Common myeloid progenitor, CD34-positive (primary cell): ENCODE results near the gene TMPRSS6.

Experiments
- CTCF ChIA-PET: fragments of 350-600 bp; sonication (Branson Sonifier 250); formaldehyde crosslinking; loops from one replicate; lab custom pipeline; 2021; ENCODE audit warnings: antibody characterized with exemption; lab: Charles Lee
- POLR2A ChIA-PET: fragments of 350-600 bp; sonication (Branson Sonifier 250); formaldehyde crosslinking; loops from one replicate; lab custom pipeline; 2021; ENCODE audit warnings: antibody characterized with exemption; lab: Charles Lee
- DNase-seq, 3 donors: peaks; one replicate each; pipeline versions ENCODE4 v3.0.0 to v3.0.0-alpha.2; 2013
- H3K27ac ChIP-seq, 2 experiments: 1 replicate in 1 of 2; 2 replicates in 1 of 2; pipeline ENCODE4 v1.7.0; 2013; ENCODE audit warnings: inconsistent platforms in 2 of 2, low read length in 2 of 2, mild to moderate bottlenecking in 2 of 2, low read depth in 1 of 2, moderate library complexity in 1 of 2; ENCODE audit not compliant: severe bottlenecking in 2 of 2, insufficient read depth in 1 of 2, poor library complexity in 1 of 2
- H3K27me3 ChIP-seq, 5 experiments: replicated peaks in 2 of 5; 1 replicate in 3 of 5; 2 replicates in 2 of 5; pipeline versions ENCODE4 v1.6.1 to v1.7.0; 2013; ENCODE audit warnings: low read length in 4 of 5, mild to moderate bottlenecking in 2 of 5, moderate library complexity in 2 of 5, inconsistent platforms in 1 of 5; ENCODE audit not compliant: insufficient read depth in 5 of 5, control insufficient read depth in 4 of 5
- H3K36me3 ChIP-seq, 4 experiments: 1 replicate in 2 of 4; 2 replicates in 2 of 4; pipeline versions ENCODE4 v1.6.1 to v1.7.0; 2013; ENCODE audit warnings: low read length in 3 of 4, control low read depth in 1 of 4, mild to moderate bottlenecking in 1 of 4; ENCODE audit not compliant: control insufficient read depth in 4 of 4, insufficient read depth in 4 of 4
- H3K4me1 ChIP-seq, 4 experiments: 1 replicate in 3 of 4; 2 replicates in 1 of 4; pipeline versions ENCODE4 v1.6.1 to v1.7.1; 2013; ENCODE audit warnings: low read length in 3 of 4, mild to moderate bottlenecking in 3 of 4, control low read depth in 1 of 4, inconsistent platforms in 1 of 4, moderate library complexity in 1 of 4; ENCODE audit not compliant: control insufficient read depth in 4 of 4, insufficient read depth in 4 of 4; ENCODE audit errors: control extremely low read depth in 1 of 4
- H3K4me3 ChIP-seq, 7 experiments: 1 replicate in 4 of 7; 2 replicates in 3 of 7; pipeline versions ENCODE4 v1.5.1 to v1.7.0; 2013; ENCODE audit warnings: mild to moderate bottlenecking in 7 of 7, low read length in 6 of 7, moderate library complexity in 6 of 7, inconsistent platforms in 2 of 7, low read depth in 2 of 7, control low read depth in 1 of 7; ENCODE audit not compliant: insufficient read depth in 4 of 7, control insufficient read depth in 1 of 7; ENCODE audit errors: extremely low read depth in 1 of 7
- H3K9me3 ChIP-seq, 5 experiments: 1 replicate in 4 of 5; 2 replicates in 1 of 5; pipeline versions ENCODE4 v1.6.1 to v1.7.1; 2013; ENCODE audit warnings: low read length in 4 of 5, mild to moderate bottlenecking in 2 of 5, inconsistent platforms in 1 of 5, low read depth in 1 of 5, moderate library complexity in 1 of 5; ENCODE audit not compliant: control insufficient read depth in 4 of 5, insufficient read depth in 2 of 5; ENCODE audit errors: control extremely low read depth in 1 of 5
- WGBS: methylation state at CpG from one replicate; pipeline ENCODE4 v1.1.5; 2013; ENCODE audit not compliant: insufficient coverage; 5-methylcytosine and 5-hydroxymethylcytosine counted together

TMPRSS6 gene

DNA sequence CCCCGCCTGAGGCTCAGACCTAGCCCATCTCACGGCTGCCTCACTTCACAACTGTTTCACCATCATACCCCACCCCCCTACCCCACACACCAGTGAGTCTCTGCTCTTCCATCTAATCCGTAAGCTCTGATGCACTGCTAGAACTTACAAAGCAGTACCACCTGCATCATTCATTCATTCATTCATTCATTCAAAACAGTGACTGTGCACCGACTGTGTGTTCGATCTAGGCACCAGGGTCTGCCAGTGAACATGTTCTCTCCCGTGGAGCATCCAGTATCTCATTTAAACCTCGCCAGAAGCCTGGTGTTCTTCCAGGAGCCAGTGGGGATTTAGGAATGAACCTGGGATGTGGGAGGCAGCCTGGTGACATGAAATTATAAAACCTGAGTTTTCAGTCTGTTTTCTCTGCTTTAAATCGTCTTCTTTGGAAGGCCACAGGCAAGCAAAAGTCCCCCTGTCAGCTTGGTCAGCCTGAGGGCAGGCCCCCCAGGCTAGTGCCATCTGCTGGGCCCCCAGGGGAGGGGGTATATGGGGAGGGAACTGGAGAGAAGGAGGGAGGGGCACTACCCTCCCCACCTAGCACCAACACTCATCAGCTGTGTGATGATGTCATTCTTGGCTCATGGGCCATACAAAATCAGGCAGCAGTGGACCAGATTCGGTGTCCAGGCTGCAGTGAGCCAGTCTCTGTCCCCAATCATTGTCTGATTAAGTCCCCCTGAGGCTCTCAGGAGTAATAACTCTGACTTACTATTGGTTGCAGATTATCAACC is 18.4 kb downstream of the TMPRSS6 start:
- Histone ChIP-seq H3K36me3 (no peaks in the 10 kb centered on the region), H3K4me1 (no peaks in the 10 kb centered on the region), H3K27me3 (peaks cover 0 to 24% (median 4%) of the 10 kb centered on the region in 5 experiments), H3K4me3 (no peak overlapping the region), H3K9me3 (no peaks in the 10 kb centered on the region), H3K27ac (no peak overlapping the region)
- 99% methylated on average over 6 of the region's 9 CpGs for WGBS
- POLR2A ChIA-PET, result no interaction called here
- CTCF ChIA-PET, result interaction anchor here (0.6 to 1.4 kb wide), 3 partner anchors 9 to 70 kb away, joined by 4 to 5 read pairs (median 4); no protein-coding TSS in a partner anchor
- no peak for DNase-seq

DNA sequence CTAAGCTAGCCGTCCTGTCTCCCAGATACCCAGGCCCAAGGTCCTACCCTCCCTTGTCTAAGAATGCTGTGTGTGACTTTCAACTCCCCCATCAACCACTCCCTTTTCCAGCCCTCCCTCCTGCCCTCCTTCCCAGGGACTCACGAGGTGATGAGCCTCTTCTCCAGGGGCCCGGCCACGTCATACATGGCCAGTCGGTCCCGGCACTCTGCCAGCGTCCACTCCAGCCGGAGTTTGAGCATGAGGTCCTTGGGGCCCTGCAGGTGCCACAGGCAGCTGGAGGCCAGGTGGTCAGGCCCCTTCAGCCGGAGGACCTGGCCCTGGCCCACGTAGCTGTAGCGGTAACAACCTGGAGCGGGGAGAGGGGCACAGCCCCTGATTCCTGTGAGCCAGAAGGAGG is 20.1 kb downstream of the TMPRSS6 start:
- CTCF ChIA-PET, result interaction anchor here (1.4 kb wide), 1 partner anchor 10 kb away, joined by 5 read pairs; no protein-coding TSS in a partner anchor
- H3K36me3 ChIP-seq, result no peaks in the 10 kb centered on the region
- H3K27ac ChIP-seq, result no peak overlapping the region
- WGBS, result 87% methylated on average over 12 of the region's 12 CpGs
- peaks cover 0 to 14% (median 0%) of the 10 kb centered on the region in 5 experiments for H3K27me3 ChIP-seq
- H3K4me1 ChIP-seq, result no peaks in the 10 kb centered on the region
- POLR2A ChIA-PET, result no interaction called here
- H3K9me3 ChIP-seq, result no peaks in the 10 kb centered on the region
- DNase-seq, result no peak
- H3K4me3 ChIP-seq, result no peak overlapping the region

- ChIA-PET POLR2A (no interaction called here), CTCF (interaction anchor here (2.0 kb wide), 1 partner anchor 9 kb away, joined by 6 read pairs; no protein-coding TSS in a partner anchor)
Measured at GRCh38 chr22:37088750-37089408, 20.6 kb downstream of the TMPRSS6 start.

DNA sequence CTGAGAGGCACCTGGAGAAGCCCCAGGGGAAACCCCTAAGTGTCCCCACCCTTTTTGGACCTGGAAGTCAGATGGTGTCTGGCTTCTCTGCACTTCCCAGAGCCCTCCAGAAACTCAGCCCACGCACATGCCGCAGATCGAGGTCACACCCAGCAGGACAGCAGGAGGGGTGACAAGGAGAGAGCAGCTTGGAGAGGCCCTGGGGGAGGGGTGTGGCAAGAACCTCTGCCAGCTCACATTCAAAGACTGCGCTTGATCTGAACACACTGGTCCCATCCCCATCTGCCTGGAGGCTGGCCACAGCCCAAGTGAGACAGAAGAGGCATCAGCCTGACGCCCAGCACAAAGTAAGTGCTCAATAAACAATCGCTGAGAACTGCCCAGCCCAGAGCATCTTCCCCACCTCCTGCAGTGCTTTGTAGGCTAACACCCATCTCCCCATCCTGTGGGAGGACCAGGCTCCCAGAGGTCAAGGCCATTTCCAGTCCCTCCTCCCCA is 21.4 kb downstream of the TMPRSS6 start:
- Histone ChIP-seq H3K27ac (no peak overlapping the region), H3K36me3 (no peaks in the 10 kb centered on the region), H3K4me3 (no peak overlapping the region), H3K9me3 (no peaks in the 10 kb centered on the region), H3K27me3 (peaks cover 0 to 14% (median 0%) of the 10 kb centered on the region in 5 experiments), H3K4me1 (no peaks in the 10 kb centered on the region)
- POLR2A ChIA-PET, result no interaction called here
- DNase-seq, result no peak
- CTCF ChIA-PET, result interaction anchor here (0.7 to 2.0 kb wide), 3 partner anchors 8 to 12 kb away, joined by 3 to 6 read pairs (median 3); no protein-coding TSS in a partner anchor
- WGBS, result 75% methylated on average over 4 of the region's 6 CpGs

More at GRCh38 chr22:37088750-37089408, 20.6 kb downstream of the TMPRSS6 start:
- Histone ChIP-seq H3K36me3 (no peaks in the 10 kb centered on the region), H3K27me3 (peaks cover 0 to 14% (median 0%) of the 10 kb centered on the region in 5 experiments), H3K4me3 (no peak overlapping the region), H3K27ac (no peak overlapping the region), H3K9me3 (no peaks in the 10 kb centered on the region), H3K4me1 (no peaks in the 10 kb centered on the region)
- DNase-seq, result no peak
- 88% methylated on average over 11 of the region's 17 CpGs for WGBS

GRCh38 chr22:37086184-37086583 is 23.3 kb downstream of the TMPRSS6 start:
- ChIA-PET CTCF (no interaction called here), POLR2A (no interaction called here)
- 89% methylated on average over 14 of the region's 15 CpGs for WGBS

GRCh38 chr22:37084385-37084784 is 25.1 kb downstream of the TMPRSS6 start:
- H3K36me3 ChIP-seq, result no peaks in the 10 kb centered on the region
- no peak overlapping the region for H3K4me3 ChIP-seq
- no peaks in the 10 kb centered on the region for H3K9me3 ChIP-seq
- ChIA-PET CTCF (no interaction called here), POLR2A (no interaction called here)
- peaks cover 0 to 9% (median 6%) of the 10 kb centered on the region in 4 experiments for H3K4me1 ChIP-seq
- 93% methylated on average over 6 of the region's 10 CpGs for WGBS
- peaks cover 0 to 14% (median 0%) of the 10 kb centered on the region in 5 experiments for H3K27me3 ChIP-seq
- H3K27ac ChIP-seq, result no peak overlapping the region
- no peak for DNase-seq

More at GRCh38 chr22:37086184-37086583, 23.3 kb downstream of the TMPRSS6 start:
- H3K9me3 ChIP-seq, result no peaks in the 10 kb centered on the region
- H3K27ac ChIP-seq, result no peak overlapping the region
- H3K4me1 ChIP-seq, result no peaks in the 10 kb centered on the region
- no peak for DNase-seq
- H3K4me3 ChIP-seq, result no peak overlapping the region
- no peaks in the 10 kb centered on the region for H3K36me3 ChIP-seq
- H3K27me3 ChIP-seq, result peaks cover 0 to 14% (median 0%) of the 10 kb centered on the region in 5 experiments
